Measurements from ENCODE around the gene DCK. TPM values are rescaled to one million over a fixed set of nuclear protein-coding genes. Genes with fewer than 3 reads are reported as not detected.

Gene DCK
- total and polyA plus RNA-seq, 2 experiments from 2014 or later: 11.9 to 19.7 TPM

GRCh38 chr4:70980196-70980595 lies 13.3 kb upstream of the DCK start:
- H3K9me2 ChIP-seq (replicated peaks; ENCODE audit: insufficient read depth): no peaks in the 10 kb centered on the region
- H3K9me3 ChIP-seq (ENCODE audit: low read depth): no peaks in the 10 kb centered on the region
- H3K27ac ChIP-seq: no peak overlapping the region
- H3K36me3 ChIP-seq (replicated peaks; ENCODE audit: insufficient read depth, low read depth): no peaks in the 10 kb centered on the region
- H3K27me3 ChIP-seq: no peaks in the 10 kb centered on the region
- H3K79me2 ChIP-seq: no peaks in the 10 kb centered on the region
- H3K4me2 ChIP-seq: no peak overlapping the region
- no peak for DNase-seq (ENCODE audit: low spot score)
- no peaks in the 10 kb centered on the region for H4K20me1 ChIP-seq (ENCODE audit: insufficient read depth, poor library complexity, severe bottlenecking)
- no peak overlapping the region for H2AFZ ChIP-seq
- no peaks in the 10 kb centered on the region for H3K4me1 ChIP-seq (ENCODE audit: insufficient read depth)
- H3K4me3 ChIP-seq: no peak overlapping the region
- no peak for TF ChIP-seq CTCF (IDR thresholded peaks at IDR 0.05; ENCODE audit: poor library complexity)
- TF ChIP-seq EZH2phosphoT487 (IDR thresholded peaks at IDR 0.05; ENCODE audit: low read depth, severe bottlenecking, unreplicated experiment): no peak
- no peak for TF ChIP-seq EZH2 (IDR thresholded peaks at IDR 0.05; ENCODE audit: borderline replicate concordance)

GRCh38 chr4:70984106-70984505 lies 9.3 kb upstream of the DCK start:
- Histone ChIP-seq H3K9me3 (ENCODE audit: low read depth) (no peaks in the 10 kb centered on the region), H3K27me3 (no peaks in the 10 kb centered on the region), H3K27ac (no peak overlapping the region), H3K4me3 (no peak overlapping the region), H3K79me2 (no peaks in the 10 kb centered on the region), H4K20me1 (ENCODE audit: insufficient read depth, poor library complexity, severe bottlenecking) (no peaks in the 10 kb centered on the region), H3K36me3 (replicated peaks; ENCODE audit: insufficient read depth, low read depth) (no peaks in the 10 kb centered on the region), H3K4me1 (ENCODE audit: insufficient read depth) (no peaks in the 10 kb centered on the region), H3K9me2 (replicated peaks; ENCODE audit: insufficient read depth) (no peaks in the 10 kb centered on the region), H3K4me2 (no peak overlapping the region), H2AFZ (no peak overlapping the region)
- no peak for DNase-seq (ENCODE audit: low spot score)
- TF ChIP-seq EZH2phosphoT487 (IDR thresholded peaks at IDR 0.05; ENCODE audit: low read depth, severe bottlenecking, unreplicated experiment) (no peak), CTCF (IDR thresholded peaks at IDR 0.05; ENCODE audit: poor library complexity) (no peak), EZH2 (IDR thresholded peaks at IDR 0.05; ENCODE audit: borderline replicate concordance) (no peak)

GRCh38 chr4:70984589-70984988 lies 8.9 kb upstream of the DCK start:
- WGBS (ENCODE audit: low lambda C conversion rate, missing lambda C conversion rate): 97% methylated on average over 1 of the region's 1 CpG
- H3K79me2 ChIP-seq: no peaks in the 10 kb centered on the region
- no peaks in the 10 kb centered on the region for H3K36me3 ChIP-seq (replicated peaks; ENCODE audit: insufficient read depth, low read depth)
- TF ChIP-seq EZH2phosphoT487 (IDR thresholded peaks at IDR 0.05; ENCODE audit: low read depth, severe bottlenecking, unreplicated experiment): no peak
- TF ChIP-seq CTCF (IDR thresholded peaks at IDR 0.05; ENCODE audit: poor library complexity): no peak
- no peak for TF ChIP-seq EZH2 (IDR thresholded peaks at IDR 0.05; ENCODE audit: borderline replicate concordance)
- no peaks in the 10 kb centered on the region for H3K9me2 ChIP-seq (replicated peaks; ENCODE audit: insufficient read depth)
- no peaks in the 10 kb centered on the region for H3K4me1 ChIP-seq (ENCODE audit: insufficient read depth)
- no peaks in the 10 kb centered on the region for H4K20me1 ChIP-seq (ENCODE audit: insufficient read depth, poor library complexity, severe bottlenecking)
- no peak overlapping the region for H3K4me2 ChIP-seq
- no peak overlapping the region for H3K4me3 ChIP-seq
- H3K27ac ChIP-seq: no peak overlapping the region
- no peak overlapping the region for H2AFZ ChIP-seq
- no peak for DNase-seq (ENCODE audit: low spot score)
- H3K27me3 ChIP-seq: no peaks in the 10 kb centered on the region
- H3K9me3 ChIP-seq (ENCODE audit: low read depth): no peaks in the 10 kb centered on the region

- Histone ChIP-seq H3K9me2 (replicated peaks; ENCODE audit: insufficient read depth) (no peaks in the 10 kb centered on the region), H3K79me2 (peaks cover 27% of the 10 kb centered on the region), H3K4me2 (no peak overlapping the region), H3K4me3 (no peak overlapping the region), H3K27me3 (no peaks in the 10 kb centered on the region), H2AFZ (no peak overlapping the region), H4K20me1 (ENCODE audit: insufficient read depth, poor library complexity, severe bottlenecking) (no peaks in the 10 kb centered on the region), H3K4me1 (ENCODE audit: insufficient read depth) (no peaks in the 10 kb centered on the region), H3K27ac (no peak overlapping the region), H3K9me3 (ENCODE audit: low read depth) (no peaks in the 10 kb centered on the region), H3K36me3 (replicated peaks; ENCODE audit: insufficient read depth, low read depth) (no peaks in the 10 kb centered on the region)
- no peak for DNase-seq (ENCODE audit: low spot score)
- TF ChIP-seq EZH2phosphoT487 (IDR thresholded peaks at IDR 0.05; ENCODE audit: low read depth, severe bottlenecking, unreplicated experiment) (no peak), CTCF (IDR thresholded peaks at IDR 0.05; ENCODE audit: poor library complexity) (no peak), EZH2 (IDR thresholded peaks at IDR 0.05; ENCODE audit: borderline replicate concordance) (no peak)
- WGBS (ENCODE audit: low lambda C conversion rate, missing lambda C conversion rate): 91% methylated on average over 2 of the region's 2 CpGs
These were observed 1.9 kb upstream of the DCK start for GRCh38 chr4:70991596-70991995.
